Subcutaneous adipose tissue (tissue), 4 donors: Measurements from ENCODE around the gene SLC12A8. TPM values are rescaled to one million over a fixed set of nuclear protein-coding genes. Genes with fewer than 3 reads are reported as not detected.

Experiments used
- total RNA-seq, 4 donors: library from RNA; depleted of rRNA; stranded (reverse); fragments of >200 nt; gene quantifications; one replicate each; pipeline ENCODE4 v1.1.0, GENCODE V29; 2016
- TF ChIP-seq, protein P1 (sequence below): fragments of 450-650 bp; IDR thresholded peaks from one replicate; pipeline ENCODE4 v1.5.1; 2016; ENCODE audit warnings: low read depth, mild to moderate bottlenecking, control low read depth, antibody characterized with exemption, moderate library complexity

The SLC12A8 gene
- total RNA-seq, 4 donors from 2014 or later: 0.66 to 1.0 TPM; not detected in 2

DNA sequence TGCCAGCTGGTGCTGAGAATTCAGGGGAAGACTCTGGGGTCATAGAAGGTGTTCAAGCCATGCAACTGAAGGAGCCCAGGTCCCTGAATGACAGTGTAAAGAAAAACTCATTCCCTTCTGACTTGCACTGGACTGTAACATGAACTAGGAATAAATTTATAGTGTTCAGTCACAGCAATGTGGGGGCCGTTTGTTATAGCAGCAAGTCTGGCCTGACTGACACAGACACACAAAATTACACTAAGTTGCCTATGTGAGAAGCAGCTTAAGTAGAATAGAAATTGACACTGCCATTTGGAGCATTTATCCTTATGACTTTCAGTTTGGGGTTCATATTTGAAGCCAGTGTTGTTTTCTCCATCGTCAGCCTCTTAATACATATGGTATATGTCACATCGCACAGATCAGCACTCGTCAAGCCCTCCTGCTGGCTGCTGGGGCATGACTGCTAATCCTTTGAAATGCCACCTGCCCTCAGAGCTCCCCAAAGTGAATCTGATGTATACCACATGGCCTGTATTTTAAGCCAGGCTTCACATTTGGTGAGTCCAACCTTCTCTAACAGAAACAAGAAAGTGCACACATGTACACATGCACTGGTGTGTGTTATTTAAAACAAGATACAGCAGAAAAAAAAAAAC lies 139.7 kb downstream of the SLC12A8 start:
- TF ChIP-seq, protein P1, sequence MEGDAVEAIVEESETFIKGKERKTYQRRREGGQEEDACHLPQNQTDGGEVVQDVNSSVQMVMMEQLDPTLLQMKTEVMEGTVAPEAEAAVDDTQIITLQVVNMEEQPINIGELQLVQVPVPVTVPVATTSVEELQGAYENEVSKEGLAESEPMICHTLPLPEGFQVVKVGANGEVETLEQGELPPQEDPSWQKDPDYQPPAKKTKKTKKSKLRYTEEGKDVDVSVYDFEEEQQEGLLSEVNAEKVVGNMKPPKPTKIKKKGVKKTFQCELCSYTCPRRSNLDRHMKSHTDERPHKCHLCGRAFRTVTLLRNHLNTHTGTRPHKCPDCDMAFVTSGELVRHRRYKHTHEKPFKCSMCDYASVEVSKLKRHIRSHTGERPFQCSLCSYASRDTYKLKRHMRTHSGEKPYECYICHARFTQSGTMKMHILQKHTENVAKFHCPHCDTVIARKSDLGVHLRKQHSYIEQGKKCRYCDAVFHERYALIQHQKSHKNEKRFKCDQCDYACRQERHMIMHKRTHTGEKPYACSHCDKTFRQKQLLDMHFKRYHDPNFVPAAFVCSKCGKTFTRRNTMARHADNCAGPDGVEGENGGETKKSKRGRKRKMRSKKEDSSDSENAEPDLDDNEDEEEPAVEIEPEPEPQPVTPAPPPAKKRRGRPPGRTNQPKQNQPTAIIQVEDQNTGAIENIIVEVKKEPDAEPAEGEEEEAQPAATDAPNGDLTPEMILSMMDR: no peak

DNA sequence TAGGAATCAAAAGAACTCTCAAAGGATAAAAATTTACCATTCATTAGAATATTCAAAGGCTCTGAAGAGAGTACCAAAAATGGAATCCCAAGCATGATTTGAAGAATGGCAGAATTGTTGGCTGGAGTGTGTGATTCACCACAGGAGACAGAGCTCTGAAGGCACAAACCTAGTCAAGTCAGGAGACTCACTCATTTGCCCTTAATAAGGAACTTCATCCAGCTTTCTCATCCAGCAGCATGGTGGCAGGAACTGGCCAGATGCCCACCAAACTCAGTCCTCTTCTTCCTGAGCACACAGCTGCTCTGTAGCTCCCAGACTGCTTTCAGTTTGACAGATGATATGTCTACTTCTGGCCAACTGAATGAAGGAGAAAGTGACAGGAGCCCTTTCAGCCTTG lies 140.2 kb downstream of the SLC12A8 start:
- TF ChIP-seq, protein P1: no peak

DNA sequence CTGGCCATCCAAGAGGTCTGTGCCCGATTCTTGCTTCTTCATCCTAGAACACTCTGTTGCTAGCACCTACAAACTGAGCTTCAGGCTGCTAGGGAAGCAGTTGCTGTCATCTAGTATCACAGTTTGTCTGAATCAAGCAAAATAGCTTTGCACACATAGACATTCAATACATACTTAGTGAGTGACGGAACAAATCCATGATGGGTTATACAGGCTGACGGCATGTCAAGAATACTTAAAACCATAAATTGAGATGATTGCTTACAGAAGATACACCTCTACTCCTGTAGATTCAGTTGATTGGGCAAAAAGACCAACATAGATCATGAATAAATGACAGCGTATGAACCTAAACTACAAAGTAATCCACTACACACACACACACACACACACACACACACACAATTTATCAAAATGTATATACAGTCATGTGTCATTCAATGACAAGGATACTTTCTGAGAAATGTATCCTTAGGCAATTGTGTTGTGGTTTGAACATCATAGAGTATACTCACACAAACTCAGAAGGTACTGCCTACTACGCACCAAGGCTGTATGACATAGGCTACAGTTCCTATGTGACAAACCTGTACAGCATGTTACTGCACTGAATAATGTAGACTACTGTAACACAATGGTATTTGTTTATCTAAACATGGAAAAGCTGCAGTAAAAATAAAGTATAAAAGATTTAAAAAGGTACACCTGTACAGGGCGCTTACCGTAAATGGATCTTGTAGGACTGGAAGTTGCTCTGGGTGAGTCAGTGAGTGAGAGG lies 142.4 kb downstream of the SLC12A8 start:
- TF ChIP-seq, protein P1: no peak

DNA sequence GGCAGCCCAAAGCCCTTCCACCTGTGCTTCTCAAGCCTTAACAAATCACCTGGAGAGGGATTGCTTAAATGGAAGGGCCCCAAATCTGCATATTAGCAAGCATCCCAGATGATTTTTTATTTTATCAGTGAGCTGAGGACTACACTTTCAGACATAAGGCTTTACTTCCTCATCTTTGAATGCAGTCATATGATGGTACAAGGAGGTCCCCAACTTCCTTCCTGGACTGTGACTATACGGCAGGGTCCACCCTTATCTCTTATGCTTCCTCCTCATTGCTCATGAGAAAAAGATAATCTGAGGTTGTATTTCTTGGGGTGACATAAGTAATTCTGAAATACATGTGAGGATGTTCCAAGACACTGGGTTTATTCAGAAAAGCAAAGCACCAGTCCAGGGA lies 143.1 kb downstream of the SLC12A8 start:
- TF ChIP-seq, protein P1: no peak

DNA sequence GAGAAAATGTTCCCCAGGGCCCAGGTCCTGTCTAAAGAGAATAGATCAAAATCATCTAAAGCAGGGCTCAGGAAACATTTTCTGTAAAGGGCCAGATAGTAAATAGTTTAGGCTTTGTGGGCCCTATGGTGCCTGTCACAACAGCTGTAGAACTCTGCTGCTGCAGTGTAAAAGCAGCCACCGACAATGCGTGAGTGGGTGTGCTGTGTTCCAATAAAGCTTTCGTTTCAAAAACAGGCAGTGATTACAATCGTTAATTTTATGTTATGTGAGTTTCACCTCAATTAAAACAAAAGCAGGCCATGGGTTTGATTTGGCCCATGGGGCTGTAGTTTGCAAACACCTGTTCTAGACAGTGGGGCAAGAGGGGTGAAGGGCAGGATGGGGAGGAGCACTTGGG lies 144.3 kb downstream of the SLC12A8 start:
- TF ChIP-seq, protein P1: no peak

DNA sequence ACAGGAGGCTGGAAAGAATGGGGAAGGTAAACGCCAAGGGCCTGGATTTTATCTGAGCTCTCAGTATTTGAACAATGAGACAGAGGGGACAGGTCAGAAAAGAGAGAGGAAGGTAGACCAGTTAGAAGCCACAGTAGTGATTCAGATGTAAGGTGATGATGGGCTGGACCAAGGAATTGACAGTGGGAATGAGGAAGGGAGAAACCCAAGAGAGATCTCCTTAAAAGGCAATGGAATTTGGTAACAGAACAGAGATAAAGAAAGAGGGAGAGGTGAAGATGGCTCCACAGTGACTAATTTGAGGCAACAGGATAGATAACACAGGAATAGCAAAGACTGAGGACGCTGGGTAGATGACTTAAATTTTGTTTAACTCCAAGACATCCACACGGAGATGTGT lies 145.3 kb downstream of the SLC12A8 start:
- TF ChIP-seq, protein P1: no peak

DNA sequence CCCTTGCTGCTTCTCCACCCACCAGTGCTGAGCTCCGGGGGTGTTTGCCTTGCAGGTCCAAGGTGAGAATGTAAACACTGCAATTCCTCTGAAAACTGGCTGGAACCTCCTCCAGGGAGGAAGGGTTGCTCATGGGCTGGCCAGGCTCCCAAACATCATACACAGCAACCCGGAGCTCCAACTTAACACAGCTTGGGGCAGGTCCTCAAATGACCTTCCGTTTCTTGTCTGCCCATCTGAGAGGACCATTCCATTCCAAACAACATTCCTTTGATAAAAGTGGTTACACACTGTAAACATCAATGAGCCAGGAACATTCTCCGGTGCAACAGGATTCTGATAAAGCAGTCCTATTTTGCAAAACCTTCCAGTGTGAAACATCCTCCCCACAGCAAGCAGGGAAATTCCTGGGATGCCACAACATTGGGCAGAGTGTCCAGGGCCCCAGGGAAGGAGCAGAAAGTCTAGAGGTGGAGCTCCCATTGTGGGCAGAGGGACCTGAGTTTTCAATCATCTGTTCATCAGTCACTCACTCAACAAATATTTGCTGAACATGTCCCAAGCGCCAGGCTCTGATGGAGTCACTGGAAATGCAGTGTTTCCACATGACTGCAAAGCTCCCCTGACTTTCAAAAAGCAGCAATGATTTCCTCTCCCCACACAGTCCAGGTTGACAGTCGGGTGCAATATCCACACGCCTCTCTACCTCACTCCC lies 149.5 kb downstream of the SLC12A8 start:
- TF ChIP-seq, protein P1: no peak
